T-helper 2 cell (primary cell): Measurements from ENCODE around the gene ASB15.

Experiments
- DNase-seq, 5 experiments: peaks; one replicate each; pipeline versions ENCODE4 v3.0.0 to v3.0.0-alpha.2; 2012 to 2022

ASB15 gene

GRCh38 chr7:123637878-123638277, 36.3 kb downstream of the ASB15 start:
- no peak for DNase-seq

- DNase-seq, result no peak
These were observed 38.0 kb downstream of the ASB15 start for GRCh38 chr7:123639631-123640030.

GRCh38 chr7:123640583-123640982, 39.0 kb downstream of the ASB15 start:
- no peak for DNase-seq

GRCh38 chr7:123641901-123642300, 40.3 kb downstream of the ASB15 start:
- DNase-seq, result no peak

GRCh38 chr7:123643495-123644441, 42.1 kb downstream of the ASB15 start:
- DNase-seq, result no peak

- no peak for DNase-seq
These were observed 43.9 kb downstream of the ASB15 start for GRCh38 chr7:123645516-123645915.

- DNase-seq, result no peak
These were observed 45.6 kb downstream of the ASB15 start for GRCh38 chr7:123647106-123647730.

- no peak for DNase-seq
These were observed 48.3 kb downstream of the ASB15 start for GRCh38 chr7:123649964-123650363.

GRCh38 chr7:123650595-123650994, 49.0 kb downstream of the ASB15 start:
- no peak for DNase-seq

- no peak for DNase-seq
These were observed 50.8 kb downstream of the ASB15 start for GRCh38 chr7:123652406-123652805.

- DNase-seq, result no peak
These were observed 51.5 kb downstream of the ASB15 start for GRCh38 chr7:123653162-123653561.

GRCh38 chr7:123655614-123656013, 54.0 kb downstream of the ASB15 start, which contains the start of gene LMOD2:
Gene LMOD2, plus strand, starts transcription at chr7:123655866. Its CDS starts 98 bp downstream, at chr7:123655964.
- no peak for DNase-seq

- no peak for DNase-seq
These were observed 55.1 kb downstream of the ASB15 start for GRCh38 chr7:123656544-123657303.

- DNase-seq, result no peak
These were observed 55.7 kb downstream of the ASB15 start for GRCh38 chr7:123657304-123657685.

- no peak for DNase-seq
These were observed 56.4 kb downstream of the ASB15 start for GRCh38 chr7:123658023-123658422.

- no peak for DNase-seq
These were observed 59.1 kb downstream of the ASB15 start for GRCh38 chr7:123660514-123661354.

GRCh38 chr7:123661765-123662164, 60.1 kb downstream of the ASB15 start:
- no peak for DNase-seq

GRCh38 chr7:123662293-123662692, 60.7 kb downstream of the ASB15 start:
- DNase-seq, result no peak

GRCh38 chr7:123662755-123663154, 61.1 kb downstream of the ASB15 start:
- no peak for DNase-seq

GRCh38 chr7:123663200-123663599, 61.6 kb downstream of the ASB15 start:
- DNase-seq, result no peak

GRCh38 chr7:123665157-123665556, 63.5 kb downstream of the ASB15 start:
- DNase-seq, result no peak

GRCh38 chr7:123665896-123666295, 64.3 kb downstream of the ASB15 start:
- DNase-seq, result no peak
